ENCODE results near the gene NHLRC3.
"Not testable (repeated sequence)": the region's sequence is repeated elsewhere in the genome, so short reads cannot be mapped to it uniquely, and the experiment has no call there.

NHLRC3 gene, protein sequence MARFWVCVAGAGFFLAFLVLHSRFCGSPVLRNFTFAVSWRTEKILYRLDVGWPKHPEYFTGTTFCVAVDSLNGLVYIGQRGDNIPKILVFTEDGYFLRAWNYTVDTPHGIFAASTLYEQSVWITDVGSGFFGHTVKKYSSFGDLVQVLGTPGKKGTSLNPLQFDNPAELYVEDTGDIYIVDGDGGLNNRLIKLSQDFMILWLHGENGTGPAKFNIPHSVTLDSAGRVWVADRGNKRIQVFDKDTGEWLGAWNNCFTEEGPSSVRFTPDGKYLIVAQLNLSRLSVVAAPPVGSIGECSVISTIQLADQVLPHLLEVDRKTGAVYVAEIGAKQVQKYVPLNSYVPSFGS

DNA sequence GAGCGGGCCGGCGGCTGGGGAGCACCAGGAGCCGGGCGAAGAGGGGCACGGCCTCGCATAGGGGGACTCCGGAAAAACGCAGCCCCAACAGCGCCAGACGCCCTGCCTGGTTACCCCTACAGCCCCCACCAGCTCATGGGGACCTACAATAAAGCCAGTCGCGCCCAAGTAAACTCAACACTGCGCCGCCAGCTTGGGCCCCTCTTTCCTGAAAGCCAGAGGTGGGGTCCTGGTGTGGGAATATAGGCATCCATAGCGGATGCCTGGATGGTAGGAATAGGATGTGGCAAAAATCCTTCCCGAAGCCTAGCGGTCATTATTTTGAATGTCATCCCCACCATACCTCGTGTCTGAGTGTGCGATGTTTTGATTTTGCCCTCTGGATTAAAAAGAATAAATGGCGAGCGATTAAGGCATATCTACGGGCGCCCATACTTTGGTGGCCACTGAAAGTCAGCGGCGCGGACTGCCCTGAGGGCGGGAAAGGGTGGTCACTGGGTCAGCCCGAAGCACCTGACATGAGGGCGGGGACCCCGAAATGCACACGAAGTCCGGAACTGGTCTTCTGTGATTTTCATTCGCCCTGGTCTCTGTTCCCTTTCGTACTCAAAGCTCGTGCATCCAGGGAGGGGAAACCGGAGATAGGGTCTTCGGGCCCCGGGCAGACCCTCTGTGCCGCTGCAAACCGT lies at the start of gene NHLRC3, which contains the start of gene PROSER1:
Gene NHLRC3 (plus strand): TSS at position 577 of the 689 bp plus-strand sequence. CDS start 184 bp downstream, outside the sequence.
Gene PROSER1 (minus strand): TSS at position 210 of the 689 bp plus-strand sequence. CDS start 847 bp downstream, outside the sequence.
- peak in 1 of 2 experiments; percentile 62 for DNase-seq

DNA sequence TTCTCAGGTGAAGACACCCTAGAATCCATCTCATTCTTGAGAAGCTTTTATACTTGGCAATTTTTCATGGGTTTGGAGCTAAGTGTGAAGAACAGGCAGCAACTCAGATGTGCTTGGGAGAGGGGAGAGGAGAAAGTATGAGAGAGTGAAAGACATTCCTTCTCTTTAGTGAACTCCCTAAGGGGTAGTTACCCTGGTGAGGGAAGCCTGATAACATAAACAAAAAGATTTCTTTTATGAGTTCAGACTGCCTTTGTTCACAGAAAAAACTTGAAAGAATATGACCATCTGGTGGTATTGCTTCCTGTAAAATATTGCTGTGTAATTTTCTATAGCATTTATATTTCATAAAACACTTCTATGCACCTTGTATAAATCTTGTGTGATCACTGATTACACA lies 47.6 kb upstream of the NHLRC3 start, which contains the start of gene STOML3:
Gene STOML3 (minus strand): TSS at position 139 of the 400 bp plus-strand sequence. CDS start 110 bp downstream, at position 29.
- no peak for DNase-seq

DNA sequence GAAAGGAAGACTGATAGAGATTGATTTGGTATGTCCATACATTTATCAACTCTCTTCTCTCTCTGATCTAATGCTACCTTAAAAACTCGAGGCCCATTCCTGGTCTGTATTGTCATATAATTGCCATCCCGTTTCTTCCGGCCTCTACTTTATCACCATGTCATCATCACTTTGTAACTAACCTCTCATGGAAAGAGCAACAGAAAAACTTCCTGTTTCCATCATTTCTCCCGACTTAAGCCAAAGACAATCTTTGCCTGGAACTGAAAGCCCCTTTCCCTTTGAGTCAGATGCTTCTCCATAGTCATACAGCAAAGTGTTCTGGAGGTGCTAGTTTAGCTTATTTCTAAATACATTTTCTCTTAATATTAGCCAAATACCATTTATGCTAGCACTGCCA lies 44.9 kb upstream of the NHLRC3 start:
- no peak for DNase-seq

DNA sequence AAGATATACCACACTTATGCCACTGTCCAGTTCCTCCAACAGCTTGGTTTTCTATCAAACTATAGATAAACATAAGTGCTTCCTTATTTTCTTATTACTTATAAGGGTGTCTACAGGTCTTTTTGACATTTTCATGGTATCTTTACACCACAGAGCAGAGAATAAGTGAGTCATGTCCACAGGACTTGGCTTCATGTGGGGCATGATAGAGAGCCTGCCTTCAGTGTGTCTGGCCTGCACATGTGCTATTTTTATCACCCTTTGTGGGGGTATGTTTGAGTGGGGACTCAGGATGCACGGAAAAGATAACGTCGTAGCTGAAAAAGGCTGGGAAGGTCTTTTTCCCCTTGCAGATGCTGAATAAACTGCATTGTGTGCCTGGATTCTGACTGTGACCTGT lies 39.5 kb upstream of the NHLRC3 start:
- no peak for DNase-seq

DNA sequence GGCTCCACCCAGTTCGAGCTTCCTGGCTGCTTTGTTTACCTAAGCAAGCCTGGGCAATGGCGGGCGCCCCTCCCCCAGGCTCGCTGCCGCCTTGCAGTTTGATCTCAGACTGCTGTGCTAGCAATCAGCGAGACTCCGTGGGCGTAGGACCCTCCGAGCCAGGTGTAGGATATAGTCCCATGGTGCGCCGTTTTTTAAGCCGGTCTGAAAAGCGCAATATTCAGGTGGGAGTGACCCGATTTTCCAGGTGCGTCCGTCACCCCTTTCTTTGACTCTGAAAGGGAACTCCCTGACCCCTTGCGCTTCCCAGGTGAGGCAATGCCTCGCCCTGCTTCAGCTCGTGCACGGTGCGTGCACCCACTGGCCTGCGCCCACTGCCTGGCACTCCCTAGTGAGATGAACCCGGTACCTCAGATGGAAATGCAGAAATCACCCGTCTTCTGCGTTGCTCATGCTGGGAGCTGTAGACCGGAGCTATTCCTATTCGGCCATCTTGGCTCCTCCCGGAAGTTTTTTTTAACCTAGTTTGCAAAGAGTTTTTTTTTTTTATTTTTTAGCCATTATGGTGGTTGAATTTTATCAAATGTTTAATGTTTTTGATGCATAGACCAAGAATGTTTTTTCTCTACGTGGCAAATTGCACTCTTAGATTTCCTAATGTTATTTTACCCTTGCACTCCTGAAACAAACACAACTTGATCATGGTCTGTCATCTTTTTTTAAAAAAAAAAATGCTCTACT lies 31.7 kb upstream of the NHLRC3 start:
- not testable (repeated sequence) for DNase-seq

DNA sequence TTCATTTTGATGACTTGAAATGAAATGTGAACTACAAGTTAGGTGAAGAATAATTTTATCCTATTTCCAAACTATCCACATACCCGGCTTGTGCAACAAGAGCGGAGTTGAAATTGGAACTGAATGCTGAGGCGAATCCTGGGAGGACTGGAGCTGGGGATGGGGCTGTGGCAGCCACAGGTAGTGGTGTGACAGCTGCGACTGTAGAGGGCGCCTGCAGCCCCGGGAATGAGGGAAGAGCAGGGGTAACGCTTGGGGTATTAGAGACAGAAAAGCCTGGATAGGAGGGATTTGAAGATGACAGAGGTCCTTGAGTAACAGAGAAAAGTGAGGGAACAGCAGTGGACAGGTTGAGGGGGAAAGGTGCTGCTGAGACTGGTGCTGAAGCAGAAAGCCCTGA lies 25.6 kb upstream of the NHLRC3 start:
- DNase-seq: no peak

DNA sequence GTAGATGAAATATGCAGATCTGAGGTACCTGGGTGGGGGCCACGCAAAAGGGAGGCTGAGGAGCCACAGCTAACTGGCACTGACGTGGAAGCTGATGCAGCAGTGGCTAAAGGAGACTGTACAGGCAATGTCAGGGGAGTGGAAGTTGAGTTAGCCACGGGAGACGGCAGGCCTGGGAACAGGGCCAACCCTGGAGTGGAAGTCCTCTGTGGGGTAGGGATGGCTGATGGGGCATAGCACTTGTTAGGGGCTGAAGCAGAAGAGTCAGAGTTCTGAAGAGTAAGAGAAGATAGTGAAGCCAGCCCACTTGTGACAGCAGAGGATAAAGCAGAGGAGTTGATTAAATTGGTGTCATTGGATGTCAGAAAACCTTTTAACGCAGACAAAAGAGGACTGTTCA lies 24.8 kb upstream of the NHLRC3 start:
- no peak for DNase-seq

DNA sequence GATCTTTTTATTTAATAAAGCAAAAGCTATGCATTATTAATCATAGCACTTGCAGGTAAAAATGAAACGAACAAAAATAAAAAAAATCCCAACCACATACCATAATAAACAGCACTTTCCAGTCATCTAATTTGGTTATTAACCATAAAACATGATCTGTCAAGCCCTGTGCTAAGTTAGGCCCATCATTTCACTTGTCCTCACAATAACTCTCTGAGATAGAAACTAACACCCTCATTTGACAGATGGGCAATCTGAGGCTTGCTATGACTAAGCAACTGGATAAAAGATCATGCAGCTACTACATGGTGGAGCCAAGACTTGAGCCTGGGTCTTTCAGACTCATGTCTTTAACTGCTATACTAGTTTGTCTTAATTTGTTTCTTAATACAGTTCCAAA lies 22.2 kb upstream of the NHLRC3 start:
- DNase-seq: no peak

DNA sequence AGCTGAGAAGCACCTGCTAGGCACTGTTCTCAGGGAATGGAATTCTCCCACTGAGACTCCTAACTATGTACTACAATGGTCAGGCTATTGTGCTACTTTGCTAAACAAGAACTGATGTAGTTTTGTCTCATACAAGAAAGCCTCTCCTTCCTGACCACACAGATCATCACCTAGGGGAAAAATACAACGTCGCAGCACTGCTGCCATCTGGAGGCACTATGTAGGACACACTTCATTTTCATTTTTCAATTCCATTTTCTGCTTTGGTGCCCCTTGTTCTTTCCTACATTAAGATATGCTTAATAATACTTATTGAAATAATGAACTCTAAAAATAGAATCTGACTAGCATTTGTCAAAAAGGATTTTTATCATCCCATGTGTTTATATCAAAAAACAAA lies 21.5 kb upstream of the NHLRC3 start:
- no peak for DNase-seq

DNA sequence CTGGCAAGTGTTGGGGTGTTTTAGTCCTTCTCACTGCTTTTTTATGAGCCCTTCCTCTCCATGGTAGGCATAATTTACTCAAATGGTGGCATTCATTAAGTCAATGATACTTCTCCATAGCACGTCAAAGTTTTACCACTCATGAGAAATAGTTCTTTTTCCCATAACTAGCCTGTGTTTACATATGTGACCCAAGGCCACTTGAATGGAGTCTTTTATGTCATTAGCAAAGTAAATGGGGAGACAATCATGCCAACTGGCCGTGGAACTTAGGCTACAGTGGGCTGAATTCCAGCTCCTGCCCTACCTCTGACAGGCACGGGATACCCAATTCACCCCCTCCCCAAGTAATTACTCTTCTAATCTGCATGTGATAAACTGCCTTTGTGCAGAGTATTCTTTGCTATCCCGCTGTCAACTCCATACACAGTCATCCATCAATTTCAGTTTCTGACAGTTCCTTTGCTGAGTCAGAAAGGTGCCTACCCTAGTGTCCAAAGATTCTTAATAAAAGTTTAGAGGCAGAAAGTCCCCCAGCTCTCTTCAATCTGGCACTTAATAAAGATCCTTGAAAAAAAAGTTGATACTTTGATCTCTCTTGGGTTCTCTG lies 17.3 kb upstream of the NHLRC3 start:
- DNase-seq: no peak

DNA sequence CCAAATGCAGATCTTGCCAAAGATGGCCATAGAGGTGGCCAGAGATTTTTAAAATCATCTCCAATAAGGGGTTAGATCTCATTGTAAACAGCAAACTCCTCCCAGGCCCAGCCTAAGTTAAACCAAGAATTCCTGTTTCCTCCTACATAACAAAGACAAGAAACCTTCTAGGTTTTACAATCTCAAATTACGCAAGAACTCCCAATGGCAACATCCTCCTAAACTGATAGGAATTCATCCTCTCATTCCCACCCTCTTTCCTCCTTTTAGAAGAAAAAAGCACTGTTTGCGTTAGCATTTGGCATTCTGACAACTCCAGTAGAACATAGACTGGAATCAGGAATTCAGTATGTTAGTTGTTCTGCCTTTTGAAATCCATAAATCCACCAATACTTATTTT lies 14.9 kb upstream of the NHLRC3 start:
- no peak for DNase-seq

DNA sequence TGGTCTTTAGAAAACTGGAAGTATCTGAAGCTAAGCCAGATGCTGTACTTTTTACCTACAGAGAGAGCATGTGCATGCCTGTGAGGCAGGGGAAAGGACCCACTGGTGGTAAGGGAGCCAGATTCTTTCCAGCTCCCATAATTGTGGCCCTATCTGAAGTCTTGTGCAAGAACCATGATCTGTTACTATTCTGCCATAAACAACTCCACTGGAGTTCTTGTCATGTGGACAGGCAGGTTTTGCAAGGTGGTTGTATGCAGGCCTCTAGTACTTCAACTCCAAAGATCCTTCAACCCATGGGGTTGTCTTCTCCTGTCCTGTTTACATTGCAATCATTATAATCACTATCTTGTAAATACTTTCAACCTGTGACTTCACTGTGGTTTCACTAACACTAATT lies 14.5 kb upstream of the NHLRC3 start:
- DNase-seq: no peak

DNA sequence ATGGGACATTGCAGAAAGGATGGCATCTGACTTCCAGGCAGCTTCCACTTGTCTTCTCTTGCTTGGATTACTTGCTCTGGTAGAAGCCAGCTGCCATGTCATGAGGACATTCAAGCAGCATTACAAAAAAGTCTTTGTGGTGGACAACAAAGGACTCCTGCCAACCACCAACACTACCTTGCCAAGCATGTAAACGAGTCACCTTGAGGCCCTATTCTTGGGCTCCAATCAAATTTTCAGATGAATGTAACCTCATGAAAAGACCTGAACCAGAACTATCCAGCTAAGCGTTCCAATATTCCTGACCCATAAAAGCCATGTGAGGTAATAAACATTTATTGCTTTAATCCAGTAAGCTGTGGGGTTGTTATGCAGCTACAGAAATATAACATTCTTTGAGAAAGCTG lies 12.8 kb upstream of the NHLRC3 start:
- DNase-seq: no peak

DNA sequence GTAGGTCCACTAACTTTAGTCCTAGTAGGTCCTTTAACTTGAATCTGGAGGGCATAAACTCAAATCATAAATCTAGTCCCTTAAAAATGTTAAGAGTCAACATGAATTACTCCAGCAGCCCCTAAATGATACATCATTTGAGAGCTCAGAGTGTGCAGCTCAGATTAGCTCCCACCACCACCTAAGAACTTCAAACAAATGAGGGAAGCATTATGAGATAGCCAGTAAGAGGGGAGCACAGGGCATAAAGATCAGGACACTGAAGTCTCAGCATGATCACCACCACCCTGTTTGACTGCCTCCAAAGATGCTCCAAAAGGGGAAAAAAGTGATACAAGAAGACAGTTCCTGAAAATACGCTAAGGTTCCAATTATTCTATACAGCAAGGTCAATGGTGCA lies 6.1 kb upstream of the NHLRC3 start:
- DNase-seq: no peak

DNA sequence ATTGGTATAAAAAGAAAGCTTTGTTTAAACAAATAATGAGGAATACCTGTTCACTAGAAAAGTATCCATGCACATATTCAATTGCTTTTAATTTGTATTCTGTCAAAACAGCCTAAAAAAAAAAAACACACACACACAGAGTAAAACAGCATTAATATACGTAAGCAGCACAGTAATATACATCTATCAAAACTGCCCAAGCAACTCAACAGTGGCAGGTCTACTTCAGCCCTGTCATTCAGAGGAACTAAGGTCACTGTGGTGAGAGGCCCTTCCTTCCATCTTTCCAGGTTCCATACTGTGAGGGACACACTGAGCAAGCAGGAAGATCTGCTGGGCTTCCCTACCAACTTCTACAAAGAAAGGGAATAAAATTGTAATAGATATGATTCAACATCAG lies 4.2 kb upstream of the NHLRC3 start:
- DNase-seq: no peak

DNA sequence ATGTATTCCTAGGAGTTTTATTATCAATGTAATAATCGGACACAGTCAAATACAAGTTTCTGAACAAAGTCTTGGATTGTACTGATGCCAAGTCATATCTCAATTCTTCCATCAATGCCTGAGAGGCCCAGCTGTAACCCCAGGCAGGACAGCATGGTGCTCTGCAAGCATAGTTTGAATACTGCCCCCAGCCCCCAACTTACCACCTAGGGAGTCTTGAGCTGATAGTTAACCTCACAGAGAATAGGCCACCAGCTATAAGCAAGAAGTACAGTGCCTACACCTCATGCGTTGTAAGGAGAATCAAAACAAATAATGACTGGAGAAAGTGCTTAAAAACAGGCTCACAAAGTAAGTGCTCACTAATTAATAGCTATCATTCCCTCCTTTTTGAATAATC lies 3.1 kb upstream of the NHLRC3 start:
- DNase-seq: no peak

DNA sequence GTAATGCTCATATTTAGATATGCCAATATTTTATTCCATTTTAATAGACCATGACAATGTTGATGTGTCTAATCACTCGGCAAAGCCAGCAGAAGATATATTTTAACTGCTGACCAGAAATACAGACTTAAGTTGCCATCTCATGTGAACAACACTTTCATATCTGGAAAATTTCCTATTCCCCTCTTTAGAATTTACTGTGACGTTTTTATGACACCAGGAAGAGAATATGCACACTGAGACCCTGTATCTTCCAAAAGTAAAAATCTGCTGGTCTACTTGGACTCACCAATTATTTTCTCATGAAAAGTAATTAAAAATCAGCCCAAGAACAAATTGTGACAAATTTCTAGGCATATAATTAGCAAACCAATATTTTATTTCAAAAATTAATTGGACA lies 2.5 kb upstream of the NHLRC3 start:
- DNase-seq: no peak

DNA sequence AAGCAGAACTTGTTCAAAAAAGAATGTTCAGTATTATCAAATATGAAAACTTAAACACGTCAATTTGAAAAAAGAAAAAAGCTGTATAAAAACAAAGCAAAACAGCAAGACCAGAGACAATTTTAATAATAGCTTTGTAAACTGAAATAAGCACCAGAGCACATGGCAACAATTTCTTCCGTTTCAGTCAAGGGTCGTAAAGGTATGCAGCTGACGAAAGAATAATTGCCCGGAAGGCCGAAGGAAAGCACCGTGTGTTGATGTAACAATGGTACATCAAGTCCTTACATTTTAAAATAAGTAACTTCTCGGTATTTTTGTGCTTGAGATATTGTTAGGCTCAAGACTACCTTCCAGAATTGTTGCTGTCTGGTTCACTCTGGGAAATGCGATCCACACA lies 2.0 kb upstream of the NHLRC3 start:
- no peak for DNase-seq

DNA sequence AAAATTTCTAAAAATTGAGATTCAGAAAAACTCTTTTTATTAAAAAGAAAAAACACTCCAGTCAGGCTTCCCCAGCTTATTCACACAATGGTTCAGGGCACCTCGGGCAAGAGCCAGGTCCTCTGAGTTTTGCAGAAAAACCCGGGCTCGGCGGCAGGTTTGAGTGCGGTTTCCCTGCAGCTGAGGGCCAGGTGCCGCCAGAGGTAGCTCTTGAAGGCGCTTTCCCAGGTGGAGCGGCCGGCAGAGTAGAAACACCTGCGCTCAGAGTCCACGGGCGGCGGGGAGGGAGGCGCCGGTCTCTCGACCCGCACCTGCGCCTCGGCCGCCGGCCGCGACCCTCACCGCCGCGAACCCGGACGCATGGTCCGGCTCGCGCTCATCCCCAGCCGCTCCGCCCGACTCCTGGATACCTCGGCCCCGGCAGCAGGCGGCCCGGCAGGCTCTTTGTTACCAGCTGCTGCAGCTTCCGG lies 811 bp upstream of the NHLRC3 start:
- no peak for DNase-seq

DNA sequence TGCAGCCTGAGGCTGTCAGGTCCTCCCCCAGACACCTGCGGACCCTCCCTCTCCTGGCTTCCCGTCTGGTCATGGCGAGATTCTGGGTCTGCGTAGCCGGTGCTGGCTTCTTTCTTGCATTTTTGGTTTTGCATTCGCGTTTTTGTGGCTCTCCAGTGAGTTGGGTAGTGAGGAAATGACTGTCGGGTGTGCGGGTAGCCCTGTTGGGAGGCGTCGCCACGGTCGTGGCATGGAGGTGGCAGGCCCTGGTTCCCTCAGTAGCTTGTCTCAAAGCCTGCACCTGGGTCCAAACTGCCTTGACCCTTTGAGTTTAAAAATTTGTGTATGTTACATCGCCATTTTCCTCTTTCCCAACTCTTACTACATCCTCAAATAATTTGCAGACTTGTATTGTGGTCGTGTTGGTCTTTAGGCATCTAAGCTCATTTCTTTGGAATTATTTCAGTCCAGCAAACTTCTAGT lies 344 bp downstream of the NHLRC3 start:
- DNase-seq: no peak

DNA sequence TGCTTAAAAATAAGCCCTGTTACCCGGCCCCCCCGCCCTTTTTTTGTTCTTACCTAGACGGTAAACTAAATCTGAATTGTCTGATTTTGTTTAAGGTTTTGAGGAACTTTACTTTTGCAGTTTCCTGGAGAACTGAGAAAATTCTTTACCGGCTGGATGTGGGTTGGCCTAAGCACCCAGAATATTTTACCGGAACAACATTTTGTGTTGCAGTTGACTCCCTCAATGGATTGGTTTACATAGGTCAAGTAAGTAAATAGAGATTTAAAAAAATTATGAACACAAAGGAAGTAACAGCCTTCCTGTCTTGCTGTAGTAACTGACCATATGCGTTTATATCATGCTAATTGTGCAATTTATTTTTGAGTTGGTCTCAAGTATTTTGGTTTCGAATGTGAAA lies 785 bp downstream of the NHLRC3 start:
- DNase-seq: no peak

DNA sequence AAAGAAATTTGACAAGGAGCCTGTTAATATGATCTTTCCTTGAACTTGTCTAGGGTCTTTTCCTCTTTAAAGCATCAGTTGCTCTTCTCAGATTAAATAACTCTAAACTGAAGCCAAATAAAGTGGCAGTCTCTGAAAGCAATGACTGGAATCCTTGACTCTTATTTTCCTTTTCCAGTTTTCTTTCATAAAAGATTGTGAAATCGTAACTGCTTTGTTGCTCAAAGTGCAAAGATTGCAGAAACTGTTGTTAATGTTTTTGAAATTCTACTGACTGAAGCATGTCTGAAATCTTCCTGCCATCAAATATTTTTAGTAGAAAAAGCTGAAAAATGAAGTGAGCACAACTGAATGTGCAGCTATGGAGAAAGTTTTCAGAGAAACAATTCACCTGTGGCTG lies 1.9 kb downstream of the NHLRC3 start:
- no peak for DNase-seq

DNA sequence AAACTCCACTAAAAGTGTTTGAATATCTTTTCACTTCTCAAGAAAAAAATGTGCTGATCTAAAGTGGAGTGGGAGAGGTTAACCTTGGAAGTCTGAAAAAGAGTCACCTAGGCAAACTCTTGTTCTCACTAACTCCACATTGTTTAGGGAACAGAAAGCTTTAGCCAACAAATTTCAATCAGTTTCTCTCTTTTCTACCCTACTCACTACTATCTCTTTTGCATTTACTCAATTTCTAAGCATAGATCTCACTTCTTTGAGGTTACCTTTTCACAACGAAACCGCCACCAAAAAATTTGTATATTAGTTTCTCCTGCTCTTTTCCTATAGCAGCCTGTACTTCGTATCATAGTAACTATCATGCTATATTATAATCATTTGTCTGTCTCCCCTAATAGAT lies 6.3 kb downstream of the NHLRC3 start:
- no peak for DNase-seq
